Endometrial microvascular endothelial cells (primary cell): ENCODE measurements around the gene VSIG1. TPM values are rescaled to one million over a fixed set of nuclear protein-coding genes. Genes with fewer than 3 reads are reported as not detected.

ENCODE experiments used
- in situ Hi-C: cut with HindIII; loops from 2 replicates; pipeline ENCODE4 v1.10.0; 2017; ENCODE audit warnings: low sequenced_read_pairs, low pct_unique_long_range_greater_than_20kb; ENCODE audit errors: inconsistent ontology term
- total RNA-seq: library from RNA; depleted of rRNA; stranded (reverse); fragments of >200 nt; gene quantifications from one replicate; pipeline ENCODE4 v1.2.3, GENCODE V29; 2015; ENCODE audit errors: inconsistent ontology term

The VSIG1 gene
- total RNA-seq, 1 donor from 2014 or later: 8.0 TPM

DNA sequence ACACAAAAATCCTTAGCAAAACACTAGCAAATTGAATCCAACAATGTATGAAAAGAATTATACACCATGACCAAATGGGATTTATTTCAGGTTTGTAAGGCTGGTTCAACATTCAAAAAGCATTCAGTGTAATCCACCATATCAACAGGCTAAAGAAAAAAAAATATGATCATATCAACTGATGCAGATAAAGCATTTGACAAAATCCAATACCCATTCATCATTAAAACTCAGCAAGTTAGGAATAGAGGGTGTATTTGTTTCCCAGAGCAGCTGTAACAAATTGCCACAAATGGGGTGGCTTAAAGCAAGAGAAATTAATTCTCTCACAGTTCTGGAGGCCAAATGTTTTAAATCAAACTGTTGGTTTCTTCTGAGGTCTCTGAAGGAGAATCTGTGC, 10.7 kb downstream of the VSIG1 start:
- in situ Hi-C loops: no loop called here

GRCh38 chrX:108059801-108060200, 14.9 kb downstream of the VSIG1 start:
- in situ Hi-C loops: no loop called here

DNA sequence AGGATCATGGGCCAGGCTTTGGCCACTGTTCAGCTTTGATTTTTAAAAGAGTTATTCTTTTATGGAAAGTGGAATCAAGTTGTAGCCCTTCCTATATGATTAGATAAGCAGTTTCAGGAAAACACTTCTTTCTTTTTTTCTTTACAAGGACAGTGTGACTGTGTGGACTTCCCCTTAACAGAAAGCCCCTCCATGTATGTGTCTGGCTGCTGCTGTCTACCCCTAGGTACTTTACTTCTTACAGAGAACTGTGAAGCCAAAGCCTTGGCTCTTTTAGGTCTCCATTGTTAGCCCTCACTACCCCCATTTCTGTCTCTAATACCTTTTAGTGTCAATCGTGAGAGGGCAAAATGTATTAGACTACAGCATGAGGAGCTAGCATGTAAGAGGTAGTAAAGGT, 19.1 kb downstream of the VSIG1 start:
- in situ Hi-C loops: no loop called here

GRCh38 chrX:108064613-108065012, 19.7 kb downstream of the VSIG1 start:
- in situ Hi-C loops: no loop called here

- in situ Hi-C loops: no loop called here
Observed at GRCh38 chrX:108068121-108068520, 23.3 kb downstream of the VSIG1 start.

- in situ Hi-C loops: no loop called here
Observed at GRCh38 chrX:108070891-108071290, 26.0 kb downstream of the VSIG1 start.

DNA sequence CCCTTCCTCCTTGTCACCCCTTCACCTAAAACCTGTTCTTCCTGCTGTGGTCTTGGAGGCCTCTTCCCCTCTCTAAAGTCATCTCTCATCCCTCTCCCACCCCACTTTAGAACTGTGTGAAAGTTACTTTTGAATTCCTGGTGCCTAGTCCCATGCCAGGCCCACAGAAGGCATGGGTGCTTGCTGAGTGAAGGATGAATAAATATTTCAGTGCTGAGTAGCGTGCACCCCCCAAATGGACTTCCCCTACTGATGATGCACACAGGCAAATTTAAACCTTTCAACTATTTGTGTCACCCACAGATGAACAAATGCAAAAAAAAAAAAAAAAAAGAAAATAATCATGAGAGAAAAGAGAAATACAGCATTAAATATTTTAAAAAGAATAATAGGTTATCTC, 26.7 kb downstream of the VSIG1 start:
- in situ Hi-C loops: no loop called here

- in situ Hi-C loops: no loop called here
Observed at GRCh38 chrX:108072746-108073145, 27.9 kb downstream of the VSIG1 start.

- in situ Hi-C loops: no loop called here
Observed at GRCh38 chrX:108081110-108081509, 36.2 kb downstream of the VSIG1 start.

- in situ Hi-C loops: no loop called here
Observed at GRCh38 chrX:108087792-108088191, 42.9 kb downstream of the VSIG1 start.

- in situ Hi-C loops: no loop called here
Observed at GRCh38 chrX:108088511-108088910, 43.6 kb downstream of the VSIG1 start.

DNA sequence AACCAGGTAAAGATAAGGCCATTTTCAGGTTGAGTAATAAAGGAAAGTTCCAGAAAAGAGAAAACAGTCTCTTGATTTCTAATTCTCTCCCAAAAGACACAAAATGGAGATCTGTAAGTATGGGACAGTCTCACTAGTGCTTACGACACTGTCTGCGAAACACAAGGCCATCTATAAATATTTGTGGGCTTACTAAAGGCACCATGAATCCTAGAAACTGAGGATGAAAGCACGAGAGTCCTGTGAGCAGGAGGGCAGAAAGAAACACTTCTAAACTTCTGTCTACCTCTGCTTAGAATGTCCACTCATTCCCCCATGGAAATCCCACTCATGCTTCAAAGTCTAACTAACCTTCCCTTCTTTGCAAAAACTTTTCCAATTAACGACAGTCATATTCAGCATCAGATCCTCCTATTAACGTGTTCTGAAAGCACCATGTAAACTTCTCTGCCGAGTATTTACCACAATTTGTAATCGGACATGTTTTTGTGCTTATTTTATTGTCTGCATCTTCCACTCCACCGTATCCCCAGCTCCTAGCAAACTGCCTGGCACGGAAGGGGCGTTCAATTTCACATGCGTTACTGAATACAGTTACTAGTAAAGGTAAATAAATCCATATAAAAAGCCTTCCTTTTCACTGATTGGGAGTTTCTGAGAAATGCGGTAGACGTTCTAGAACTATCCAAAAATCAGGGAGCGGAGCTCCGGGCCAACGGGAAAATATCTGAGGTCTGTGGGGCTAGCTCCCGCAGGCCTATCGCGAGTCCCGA, 45.8 kb downstream of the VSIG1 start:
- in situ Hi-C loops: no loop called here

GRCh38 chrX:108091264-108091877, 46.5 kb downstream of the VSIG1 start, which contains the start of the genes ATG4A and PSMD10:
Gene ATG4A, plus strand, starts transcription at chrX:108091778. Its CDS starts 49 bp downstream, at chrX:108091827.
Gene PSMD10, minus strand, starts transcription at chrX:108091542. Its CDS starts 22 bp downstream, at chrX:108091520.
- in situ Hi-C loops: no loop called here

DNA sequence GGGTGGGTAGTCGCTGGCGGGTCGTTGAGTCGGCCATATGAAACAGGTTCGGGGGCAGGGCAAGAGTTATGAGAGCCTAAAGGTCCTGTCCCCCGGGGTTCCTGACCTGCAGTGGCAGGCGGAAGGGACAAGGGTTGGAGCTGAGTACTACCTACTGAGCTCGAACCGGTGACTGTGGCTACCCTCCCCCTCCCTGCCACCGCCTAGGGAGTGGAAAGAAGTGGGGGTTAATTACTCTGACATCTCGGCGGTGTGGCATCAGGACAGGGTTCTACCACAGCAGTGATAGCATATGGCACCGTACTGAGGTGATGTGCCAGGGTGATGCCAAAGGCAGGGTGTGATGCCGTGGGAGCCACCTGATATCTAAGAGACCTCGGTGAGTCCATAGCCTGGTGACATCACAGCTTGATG, 47.0 kb downstream of the VSIG1 start:
- in situ Hi-C loops: no loop called here

GRCh38 chrX:108097380-108097779, 52.5 kb downstream of the VSIG1 start:
- in situ Hi-C loops: no loop called here

GRCh38 chrX:108105473-108105872, 60.6 kb downstream of the VSIG1 start:
- in situ Hi-C loops: no loop called here

DNA sequence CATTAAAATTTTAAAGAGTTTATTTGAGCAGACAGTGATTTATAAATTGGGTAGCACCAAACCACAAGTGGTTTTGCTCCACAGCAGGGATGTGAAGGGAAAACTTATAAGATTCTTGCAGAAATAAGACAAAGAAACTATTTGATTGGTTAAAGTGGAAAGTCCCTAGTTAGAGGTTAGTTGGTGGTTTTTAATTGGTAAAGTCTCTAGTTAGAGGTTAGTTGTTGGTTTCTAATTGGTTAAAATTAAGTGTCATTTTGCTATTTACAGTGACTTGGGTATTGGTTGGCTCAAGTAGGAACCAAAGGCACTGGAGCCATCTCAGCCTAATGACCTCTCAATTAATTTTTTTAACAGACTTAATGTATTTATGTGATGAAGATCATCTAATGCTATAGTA, 69.7 kb downstream of the VSIG1 start:
- in situ Hi-C loops: no loop called here

- in situ Hi-C loops: no loop called here
Observed at GRCh38 chrX:108117988-108118387, 73.1 kb downstream of the VSIG1 start.

GRCh38 chrX:108121291-108121690, 76.4 kb downstream of the VSIG1 start:
- in situ Hi-C loops: no loop called here

- in situ Hi-C loops: no loop called here
Observed at GRCh38 chrX:108122748-108123147, 77.9 kb downstream of the VSIG1 start.
